Mesenchymal stem cell (in vitro differentiated cells and primary cell): ENCODE measurements around the gene YTHDC1.

Experiments used
- DNase-seq: peaks from one replicate; pipeline ENCODE4 v3.0.0-alpha.2; 2013
- H2AFZ ChIP-seq: one replicate; pipeline ENCODE4 v1.6.1; 2013; ENCODE audit warnings: low read depth, mild to moderate bottlenecking, control low read depth, inconsistent platforms, low read length, moderate library complexity
- H2AK5ac ChIP-seq: 2 replicates; pipeline ENCODE4 v1.6.1; 2013; ENCODE audit warnings: low read length, moderate library complexity, mild to moderate bottlenecking, inconsistent platforms; ENCODE audit not compliant: severe bottlenecking
- H2BK120ac ChIP-seq: one replicate; pipeline ENCODE4 v1.6.1; 2013; ENCODE audit warnings: low read depth, mild to moderate bottlenecking, inconsistent platforms, low read length, moderate library complexity
- H2BK12ac ChIP-seq, 2 experiments: one replicate each; pipeline ENCODE4 v1.6.1; 2013; ENCODE audit warnings: inconsistent platforms in 2 of 2, low read length in 2 of 2, mild to moderate bottlenecking in 2 of 2, moderate library complexity in 2 of 2, control low read depth in 1 of 2
- H2BK15ac ChIP-seq: one replicate; pipeline ENCODE4 v1.6.1; 2013; ENCODE audit warnings: mild to moderate bottlenecking, low read depth, inconsistent platforms; ENCODE audit not compliant: poor library complexity, severe bottlenecking
- H2BK5ac ChIP-seq: 2 replicates; pipeline ENCODE4 v1.6.1; 2013; ENCODE audit warnings: low read depth, mild to moderate bottlenecking, low read length, control low read depth, inconsistent platforms; ENCODE audit not compliant: poor library complexity, severe bottlenecking
- H3K14ac ChIP-seq, 2 experiments: one replicate each; pipeline ENCODE4 v1.6.1; 2013; ENCODE audit warnings: inconsistent platforms in 2 of 2, low read length in 2 of 2, control low read depth in 1 of 2, mild to moderate bottlenecking in 1 of 2, moderate library complexity in 1 of 2
- H3K18ac ChIP-seq, 2 experiments: one replicate each; pipeline ENCODE4 v1.6.1; 2013; ENCODE audit warnings: inconsistent platforms in 2 of 2, low read length in 2 of 2, control low read depth in 1 of 2, low read depth in 1 of 2, mild to moderate bottlenecking in 1 of 2
- H3K23ac ChIP-seq, 2 experiments: one replicate each; pipeline ENCODE4 v1.6.1; 2013; ENCODE audit warnings: inconsistent platforms in 2 of 2, low read length in 2 of 2, mild to moderate bottlenecking in 2 of 2, moderate library complexity in 2 of 2, control low read depth in 1 of 2
- H3K27ac ChIP-seq: 2 replicates; pipeline ENCODE4 v1.5.1; 2013; ENCODE audit warnings: mild to moderate bottlenecking, moderate library complexity, low read length, control low read depth, inconsistent platforms; ENCODE audit not compliant: poor library complexity, severe bottlenecking
- H3K27me3 ChIP-seq, 2 experiments: 2 replicates each; pipeline versions ENCODE4 v1.6.1 to v1.7.0; 2013; ENCODE audit warnings: low read length in 2 of 2, mild to moderate bottlenecking in 2 of 2, moderate library complexity in 2 of 2, control low read depth in 1 of 2, inconsistent platforms in 1 of 2; ENCODE audit not compliant: control insufficient read depth in 1 of 2, insufficient read depth in 1 of 2
- H3K36me3 ChIP-seq, 2 experiments: 2 replicates each; pipeline versions ENCODE4 v1.6.1 to v1.7.0; 2013; ENCODE audit warnings: low read length in 2 of 2, control low read depth in 1 of 2, inconsistent platforms in 1 of 2, low read depth in 1 of 2, mild to moderate bottlenecking in 1 of 2; ENCODE audit not compliant: insufficient read depth in 2 of 2, control insufficient read depth in 1 of 2
- H3K4ac ChIP-seq, 2 experiments: one replicate each; pipeline ENCODE4 v1.6.1; 2013; ENCODE audit warnings: inconsistent platforms in 2 of 2, low read length in 2 of 2, mild to moderate bottlenecking in 2 of 2, moderate library complexity in 2 of 2, control low read depth in 1 of 2, low read depth in 1 of 2
- H3K4me1 ChIP-seq: 2 replicates; pipeline ENCODE4 v1.6.1; 2013; ENCODE audit warnings: low read depth, low read length, control low read depth; ENCODE audit not compliant: control insufficient read depth, insufficient read depth
- H3K4me2 ChIP-seq: 2 replicates; pipeline ENCODE4 v1.6.1; 2013; ENCODE audit warnings: low read length, mild to moderate bottlenecking, inconsistent platforms; ENCODE audit not compliant: poor library complexity, severe bottlenecking
- H3K4me3 ChIP-seq, 2 experiments: 2 replicates each; pipeline versions ENCODE4 v1.5.1 to v1.7.0; 2013; ENCODE audit warnings: low read length in 2 of 2, mild to moderate bottlenecking in 2 of 2, control low read depth in 1 of 2, low read depth in 1 of 2; ENCODE audit not compliant: insufficient read depth in 1 of 2
- H3K79me1 ChIP-seq: replicated peaks from 2 replicates; pipeline ENCODE4 v1.6.1; 2013; ENCODE audit warnings: mild to moderate bottlenecking, control low read depth, low read length, inconsistent platforms; ENCODE audit not compliant: poor library complexity, severe bottlenecking
- H3K9ac ChIP-seq: 2 replicates; pipeline ENCODE4 v1.7.0; 2013; ENCODE audit warnings: mild to moderate bottlenecking, low read length, moderate library complexity
- H3K9me3 ChIP-seq: 2 replicates; pipeline ENCODE4 v1.7.0; 2013; ENCODE audit warnings: mild to moderate bottlenecking, low read length; ENCODE audit not compliant: control insufficient read depth
- H4K8ac ChIP-seq: one replicate; pipeline ENCODE4 v1.6.1; 2013; ENCODE audit warnings: inconsistent platforms, mild to moderate bottlenecking, low read length, moderate library complexity
- H4K91ac ChIP-seq: one replicate; pipeline ENCODE4 v1.6.1; 2013; ENCODE audit warnings: mild to moderate bottlenecking, low read length, inconsistent platforms
- WGBS: methylation state at CpG from one replicate; pipeline ENCODE4 v1.1.7; 2013; ENCODE audit warnings: mixed read lengths; 5-methylcytosine and 5-hydroxymethylcytosine counted together

Gene YTHDC1

GRCh38 chr4:68344049-68344448, 5.8 kb downstream of the YTHDC1 start:
- Histone ChIP-seq H4K91ac (no peak overlapping the region), H3K27ac (no peak overlapping the region), H2BK120ac (no peak overlapping the region), H3K23ac (no peak overlapping the region), H3K9ac (no peak overlapping the region), H3K36me3 (peaks cover 0 to 4% of the 10 kb centered on the region in 2 experiments), H2AFZ (no peak overlapping the region), H3K4me3 (no peak overlapping the region), H3K4me1 (peaks cover 2% of the 10 kb centered on the region), H3K9me3 (no peaks in the 10 kb centered on the region), H3K4ac (no peak overlapping the region), H3K27me3 (no peaks in the 10 kb centered on the region), H2BK15ac (no peak overlapping the region), H3K4me2 (no peak overlapping the region), H3K14ac (no peak overlapping the region), H2AK5ac (no peak overlapping the region), H4K8ac (no peak overlapping the region), H3K18ac (no peak overlapping the region), H2BK5ac (no peak overlapping the region), H2BK12ac (no peak overlapping the region), H3K79me1 (no peaks in the 10 kb centered on the region)
- 95% methylated on average over 2 of the region's 2 CpGs for WGBS
- DNase-seq, result no peak

- no peak overlapping the region for H3K18ac ChIP-seq
- H2AK5ac ChIP-seq, result no peak overlapping the region
- H2BK120ac ChIP-seq, result no peak overlapping the region
- H3K9me3 ChIP-seq, result no peaks in the 10 kb centered on the region
- H3K4ac ChIP-seq, result no peak overlapping the region
- WGBS, result 79% methylated on average over 5 of the region's 5 CpGs
- H3K4me3 ChIP-seq, result no peak overlapping the region
- H2BK12ac ChIP-seq, result no peak overlapping the region
- H3K4me2 ChIP-seq, result peak overlapping the region; percentile 28
- H4K91ac ChIP-seq, result no peak overlapping the region
- H3K36me3 ChIP-seq, result peaks cover 4 to 11% of the 10 kb centered on the region in 2 experiments
- no peak overlapping the region for H3K27ac ChIP-seq
- H2AFZ ChIP-seq, result no peak overlapping the region
- no peak overlapping the region for H3K14ac ChIP-seq
- peaks cover 4% of the 10 kb centered on the region for H3K4me1 ChIP-seq
- DNase-seq, result peak; percentile 79
- no peak overlapping the region for H2BK15ac ChIP-seq
- no peak overlapping the region for H3K23ac ChIP-seq
- no peak overlapping the region for H4K8ac ChIP-seq
- H3K9ac ChIP-seq, result peak overlapping the region; percentile 63
- no peaks in the 10 kb centered on the region for H3K27me3 ChIP-seq
- no peak overlapping the region for H2BK5ac ChIP-seq
- no peaks in the 10 kb centered on the region for H3K79me1 ChIP-seq
Measured at GRCh38 chr4:68342134-68342533, 7.8 kb downstream of the YTHDC1 start.

- H2AK5ac ChIP-seq, result no peak overlapping the region
- no peak overlapping the region for H3K23ac ChIP-seq
- H2BK12ac ChIP-seq, result no peak overlapping the region
- DNase-seq, result no peak
- no peak overlapping the region for H3K4me2 ChIP-seq
- H3K4me3 ChIP-seq, result no peak overlapping the region
- H4K91ac ChIP-seq, result no peak overlapping the region
- no peaks in the 10 kb centered on the region for H3K27me3 ChIP-seq
- peaks cover 0 to 45% of the 10 kb centered on the region in 2 experiments for H3K36me3 ChIP-seq
- H3K9ac ChIP-seq, result no peak overlapping the region
- peaks cover 4% of the 10 kb centered on the region for H3K4me1 ChIP-seq
- H3K4ac ChIP-seq, result no peak overlapping the region
- H2AFZ ChIP-seq, result no peak overlapping the region
- H3K79me1 ChIP-seq, result peaks cover 1% of the 10 kb centered on the region
- H2BK120ac ChIP-seq, result no peak overlapping the region
- H2BK15ac ChIP-seq, result no peak overlapping the region
- no peak overlapping the region for H3K18ac ChIP-seq
- H4K8ac ChIP-seq, result no peak overlapping the region
- 96% methylated on average over 2 of the region's 3 CpGs for WGBS
- no peak overlapping the region for H2BK5ac ChIP-seq
- no peak overlapping the region for H3K27ac ChIP-seq
- no peaks in the 10 kb centered on the region for H3K9me3 ChIP-seq
- H3K14ac ChIP-seq, result no peak overlapping the region
Measured at GRCh38 chr4:68338625-68339024, 11.3 kb downstream of the YTHDC1 start.

- H2BK120ac ChIP-seq, result no peak overlapping the region
- H3K27ac ChIP-seq, result no peak overlapping the region
- no peak overlapping the region for H2AFZ ChIP-seq
- no peak overlapping the region for H2BK12ac ChIP-seq
- no peak overlapping the region for H3K9ac ChIP-seq
- H3K14ac ChIP-seq, result no peak overlapping the region
- H2BK5ac ChIP-seq, result no peak overlapping the region
- H3K9me3 ChIP-seq, result no peaks in the 10 kb centered on the region
- H3K36me3 ChIP-seq, result peaks cover 0 to 56% of the 10 kb centered on the region in 2 experiments
- no peak overlapping the region for H4K91ac ChIP-seq
- DNase-seq, result no peak
- 100% methylated on average over 4 of the region's 7 CpGs for WGBS
- peaks cover 1% of the 10 kb centered on the region for H3K79me1 ChIP-seq
- no peak overlapping the region for H3K4ac ChIP-seq
- H3K4me2 ChIP-seq, result no peak overlapping the region
- H2BK15ac ChIP-seq, result no peak overlapping the region
- no peak overlapping the region for H3K4me3 ChIP-seq
- H3K18ac ChIP-seq, result no peak overlapping the region
- peaks cover 4% of the 10 kb centered on the region for H3K4me1 ChIP-seq
- no peaks in the 10 kb centered on the region for H3K27me3 ChIP-seq
- no peak overlapping the region for H3K23ac ChIP-seq
- no peak overlapping the region for H4K8ac ChIP-seq
- H2AK5ac ChIP-seq, result no peak overlapping the region
Measured at GRCh38 chr4:68337522-68337921, 12.4 kb downstream of the YTHDC1 start.
